ENCODE results near the gene GRAMD2A.

The GRAMD2A gene

GRCh38 chr15:72202302-72202701, 4.7 kb upstream of the GRAMD2A start:
- no peaks in the 10 kb centered on the region for H3K9me3 ChIP-seq (ENCODE audit: low read length)
- H3K4me2 ChIP-seq (ENCODE audit: low read length) = no peak overlapping the region
- H3K9me2 ChIP-seq (ENCODE audit: low read depth, low read length) = no peaks in the 10 kb centered on the region
- TF ChIP-seq CTCF (IDR thresholded peaks at IDR 0.05; ENCODE audit: low read length) (no peak), EZH2 (IDR thresholded peaks at IDR 0.05; ENCODE audit: borderline replicate concordance, low read length) (no peak)
- H3K9ac ChIP-seq (ENCODE audit: low read length) = no peak overlapping the region
- no peak overlapping the region for H2AFZ ChIP-seq (ENCODE audit: low read length)
- no peak overlapping the region for H3K27ac ChIP-seq (ENCODE audit: low read depth, low read length, poor library complexity, severe bottlenecking)
- H4K20me1 ChIP-seq (ENCODE audit: insufficient read depth, low read length) = no peaks in the 10 kb centered on the region
- H3F3A ChIP-seq (ENCODE audit: insufficient read depth, low read length) = 0 out of 2 replicates have a peak, but pooled peaks cover 7% of the 10 kb centered on the region
- H3K36me3 ChIP-seq (ENCODE audit: insufficient read depth, low read length) = peaks cover 96% of the 10 kb centered on the region
- H3K4me3 ChIP-seq (ENCODE audit: low read depth, low read length, poor library complexity, severe bottlenecking) = no peak overlapping the region
- no peaks in the 10 kb centered on the region for H3K27me3 ChIP-seq (ENCODE audit: insufficient read depth, low read length)
- no peaks in the 10 kb centered on the region for H3K4me1 ChIP-seq (ENCODE audit: insufficient read depth, low read length, severe bottlenecking)
- H3K79me2 ChIP-seq (ENCODE audit: insufficient read depth, low read length) = no peaks in the 10 kb centered on the region

- no peak overlapping the region for H3K9ac ChIP-seq (ENCODE audit: low read length)
Observed at GRCh38 chr15:72201391-72201921, 3.9 kb upstream of the GRAMD2A start.

GRCh38 chr15:72200395-72201237, 3.0 kb upstream of the GRAMD2A start:
- H3K9me2 ChIP-seq (ENCODE audit: low read depth, low read length) = no peaks in the 10 kb centered on the region

More at GRCh38 chr15:72201391-72201921, 3.9 kb upstream of the GRAMD2A start:
- Histone ChIP-seq H3K36me3 (ENCODE audit: insufficient read depth, low read length) (peaks cover 87% of the 10 kb centered on the region), H3K4me3 (ENCODE audit: low read depth, low read length, poor library complexity, severe bottlenecking) (no peak overlapping the region), H3K27ac (ENCODE audit: low read depth, low read length, poor library complexity, severe bottlenecking) (no peak overlapping the region), H3K9me2 (ENCODE audit: low read depth, low read length) (no peaks in the 10 kb centered on the region), H2AFZ (ENCODE audit: low read length) (no peak overlapping the region), H3K79me2 (ENCODE audit: insufficient read depth, low read length) (no peaks in the 10 kb centered on the region), H3K9me3 (ENCODE audit: low read length) (no peaks in the 10 kb centered on the region), H3K4me2 (ENCODE audit: low read length) (no peak overlapping the region), H4K20me1 (ENCODE audit: insufficient read depth, low read length) (no peaks in the 10 kb centered on the region), H3F3A (ENCODE audit: insufficient read depth, low read length) (0 out of 2 replicates have a peak, but pooled peaks cover 7% of the 10 kb centered on the region), H3K27me3 (ENCODE audit: insufficient read depth, low read length) (no peaks in the 10 kb centered on the region), H3K4me1 (ENCODE audit: insufficient read depth, low read length, severe bottlenecking) (no peaks in the 10 kb centered on the region)
- TF ChIP-seq CTCF (IDR thresholded peaks at IDR 0.05; ENCODE audit: low read length) = no peak
- no peak for TF ChIP-seq EZH2 (IDR thresholded peaks at IDR 0.05; ENCODE audit: borderline replicate concordance, low read length)

More at GRCh38 chr15:72200395-72201237, 3.0 kb upstream of the GRAMD2A start:
- no peaks in the 10 kb centered on the region for H3K9me3 ChIP-seq (ENCODE audit: low read length)
- 0 out of 2 replicates have a peak, but pooled peaks cover 7% of the 10 kb centered on the region for H3F3A ChIP-seq (ENCODE audit: insufficient read depth, low read length)
- TF ChIP-seq CTCF (IDR thresholded peaks at IDR 0.05; ENCODE audit: low read length) (no peak), EZH2 (IDR thresholded peaks at IDR 0.05; ENCODE audit: borderline replicate concordance, low read length) (no peak)
- no peak overlapping the region for H3K27ac ChIP-seq (ENCODE audit: low read depth, low read length, poor library complexity, severe bottlenecking)
- no peak overlapping the region for H3K4me2 ChIP-seq (ENCODE audit: low read length)
- no peaks in the 10 kb centered on the region for H3K27me3 ChIP-seq (ENCODE audit: insufficient read depth, low read length)
- no peak overlapping the region for H3K9ac ChIP-seq (ENCODE audit: low read length)
- no peak overlapping the region for H3K4me3 ChIP-seq (ENCODE audit: low read depth, low read length, poor library complexity, severe bottlenecking)
- no peaks in the 10 kb centered on the region for H4K20me1 ChIP-seq (ENCODE audit: insufficient read depth, low read length)
- no peak overlapping the region for H2AFZ ChIP-seq (ENCODE audit: low read length)
- H3K4me1 ChIP-seq (ENCODE audit: insufficient read depth, low read length, severe bottlenecking) = no peaks in the 10 kb centered on the region
- H3K79me2 ChIP-seq (ENCODE audit: insufficient read depth, low read length) = no peaks in the 10 kb centered on the region
- peaks cover 79% of the 10 kb centered on the region for H3K36me3 ChIP-seq (ENCODE audit: insufficient read depth, low read length)
